WTC11 (cell line): Measurements from ENCODE around the gene ERBB4. TPM values are rescaled to one million over a fixed set of nuclear protein-coding genes. Genes with fewer than 3 reads are reported as not detected.
"Not testable (repeated sequence)": the region's sequence is repeated elsewhere in the genome, so short reads cannot be mapped to it uniquely, and the experiment has no call there.

ENCODE experiments used
- ATAC-seq: fragments of 200-7000 bp; cut with Tn5 transposase; 2 replicates; pipeline ENCODE4 v1.10.0; 2021; ENCODE audit warnings: mild to moderate bottlenecking, moderate library complexity
- CTCF ChIA-PET: fragments of 300-600 bp; sonication (Branson Sonifier 250); formaldehyde crosslinking; loops from one replicate; lab custom pipeline; 2021; ENCODE audit warnings: antibody characterized with exemption; lab: Charles Lee
- POLR2A ChIA-PET: fragments of 350-600 bp; sonication (Branson Sonifier 250); formaldehyde crosslinking; loops from one replicate; lab custom pipeline; 2021; ENCODE audit warnings: antibody characterized with exemption; lab: Charles Lee
- DNase-seq: peaks from one replicate; pipeline ENCODE4 v3.0.0; 2021; ENCODE audit warnings: low spot score
- H3K27ac Mint-ChIP-seq: 2 replicates; pipeline ENCODE4 v1.8.0; 2021; ENCODE audit warnings: mixed read lengths
- H3K27me3 Mint-ChIP-seq: 2 replicates; pipeline ENCODE4 v1.8.0; 2021; ENCODE audit warnings: low read depth, mild to moderate bottlenecking, moderate library complexity, mixed read lengths
- H3K36me3 Mint-ChIP-seq: 2 replicates; pipeline ENCODE4 v1.8.0; 2021; ENCODE audit warnings: mixed read lengths
- H3K4me1 Mint-ChIP-seq: 2 replicates; pipeline ENCODE4 v1.8.0; 2022; ENCODE audit warnings: mixed read lengths
- H3K4me3 Mint-ChIP-seq: 2 replicates; pipeline ENCODE4 v1.8.0; 2021; ENCODE audit warnings: mild to moderate bottlenecking, moderate library complexity, mixed read lengths
- H3K9me3 Mint-ChIP-seq: 2 replicates; pipeline ENCODE4 v1.8.0; 2021; ENCODE audit warnings: mixed read lengths
- CTCF ChIP-seq: fragments of 200-600 bp; IDR thresholded peaks from 2 replicates; pipeline ENCODE4 v1.8.0; 2022; ENCODE audit warnings: antibody characterized with exemption
- ELF4 ChIP-seq: sonication (generic); formaldehyde crosslinking; IDR thresholded peaks from 2 replicates; pipeline ENCODE4 v1.8.1; 2022; ENCODE audit warnings: low read depth, mild to moderate bottlenecking, moderate library complexity, missing genetic modification reagents
- EMX1 ChIP-seq: fragments of 250-450 bp; sonication (Bioruptor Pico); IDR thresholded peaks from 2 replicates; pipeline ENCODE4 v1.8.0; 2021; ENCODE audit warnings: mild to moderate bottlenecking
- ESRRA ChIP-seq: sonication (generic); formaldehyde crosslinking; IDR thresholded peaks from 2 replicates; pipeline ENCODE4 v1.8.1; 2022; ENCODE audit warnings: mild to moderate bottlenecking, missing genetic modification reagents, borderline replicate concordance
- GTF2I ChIP-seq: fragments of 250-450 bp; sonication (Bioruptor Pico); conservative IDR thresholded peaks from 2 replicates; pipeline ENCODE4 v1.4.0; 2021; ENCODE audit warnings: mild to moderate bottlenecking
- JAZF1 ChIP-seq: fragments of 250-450 bp; sonication (Bioruptor Pico); IDR thresholded peaks from 2 replicates; pipeline ENCODE4 v1.9.0; 2021; ENCODE audit warnings: moderate library complexity, mild to moderate bottlenecking, inconsistent platforms
- NR2C2 ChIP-seq: sonication (generic); formaldehyde crosslinking; IDR thresholded peaks from 2 replicates; pipeline ENCODE4 v1.8.0; 2022; ENCODE audit warnings: mild to moderate bottlenecking, missing genetic modification reagents
- RELA ChIP-seq: sonication (generic); formaldehyde crosslinking; IDR thresholded peaks from 2 replicates; pipeline ENCODE4 v1.8.1; 2022; ENCODE audit warnings: missing genetic modification reagents, mild to moderate bottlenecking, borderline replicate concordance
- RORB ChIP-seq: fragments of 250-450 bp; sonication (Bioruptor Pico); IDR thresholded peaks from 2 replicates; pipeline ENCODE4 v1.9.0; 2021; ENCODE audit warnings: mild to moderate bottlenecking
- SMAD4 ChIP-seq: sonication (generic); formaldehyde crosslinking; IDR thresholded peaks from 2 replicates; pipeline ENCODE4 v1.8.0; 2022; ENCODE audit warnings: mild to moderate bottlenecking, missing genetic modification reagents
- TCF7 ChIP-seq: sonication (generic); formaldehyde crosslinking; IDR thresholded peaks from 2 replicates; pipeline ENCODE4 v1.8.0; 2022; ENCODE audit warnings: mild to moderate bottlenecking, low read depth, missing genetic modification reagents, moderate library complexity
- ZNF138 ChIP-seq: sonication (generic); formaldehyde crosslinking; conservative IDR thresholded peaks from 2 replicates; pipeline ENCODE4 v1.8.1; 2022; ENCODE audit warnings: mild to moderate bottlenecking, moderate library complexity, missing genetic modification reagents
- total RNA-seq: library from RNA; stranded (reverse); gene quantifications from 3 replicates; pipeline ENCODE4 v1.2.3, GENCODE V29; 2021
- TF ChIP-seq, protein P1 (sequence below): sonication (generic); formaldehyde crosslinking; conservative IDR thresholded peaks from 2 replicates; pipeline ENCODE4 v1.8.1; 2023; ENCODE audit warnings: mild to moderate bottlenecking, low read depth, missing genetic modification reagents, moderate library complexity
- TF ChIP-seq, protein P2 (sequence below): sonication (generic); formaldehyde crosslinking; IDR thresholded peaks from 2 replicates; pipeline ENCODE4 v1.8.0; 2023; ENCODE audit warnings: missing genetic modification reagents
- TF ChIP-seq, protein P3 (sequence below): sonication (generic); formaldehyde crosslinking; IDR thresholded peaks from 2 replicates; pipeline ENCODE4 v1.8.1; 2022; ENCODE audit warnings: mild to moderate bottlenecking, missing genetic modification reagents, moderate library complexity, borderline replicate concordance

Gene ERBB4
- total RNA-seq, 1 experiment from 2014 or later: 1.6 TPM

- ChIA-PET POLR2A (no interaction called here), CTCF (interaction anchor here (1.1 kb wide), 1 partner anchor 22 kb away, joined by 3 read pairs; no protein-coding TSS in a partner anchor)
- ATAC-seq: no peak
- TF ChIP-seq, protein P1, sequence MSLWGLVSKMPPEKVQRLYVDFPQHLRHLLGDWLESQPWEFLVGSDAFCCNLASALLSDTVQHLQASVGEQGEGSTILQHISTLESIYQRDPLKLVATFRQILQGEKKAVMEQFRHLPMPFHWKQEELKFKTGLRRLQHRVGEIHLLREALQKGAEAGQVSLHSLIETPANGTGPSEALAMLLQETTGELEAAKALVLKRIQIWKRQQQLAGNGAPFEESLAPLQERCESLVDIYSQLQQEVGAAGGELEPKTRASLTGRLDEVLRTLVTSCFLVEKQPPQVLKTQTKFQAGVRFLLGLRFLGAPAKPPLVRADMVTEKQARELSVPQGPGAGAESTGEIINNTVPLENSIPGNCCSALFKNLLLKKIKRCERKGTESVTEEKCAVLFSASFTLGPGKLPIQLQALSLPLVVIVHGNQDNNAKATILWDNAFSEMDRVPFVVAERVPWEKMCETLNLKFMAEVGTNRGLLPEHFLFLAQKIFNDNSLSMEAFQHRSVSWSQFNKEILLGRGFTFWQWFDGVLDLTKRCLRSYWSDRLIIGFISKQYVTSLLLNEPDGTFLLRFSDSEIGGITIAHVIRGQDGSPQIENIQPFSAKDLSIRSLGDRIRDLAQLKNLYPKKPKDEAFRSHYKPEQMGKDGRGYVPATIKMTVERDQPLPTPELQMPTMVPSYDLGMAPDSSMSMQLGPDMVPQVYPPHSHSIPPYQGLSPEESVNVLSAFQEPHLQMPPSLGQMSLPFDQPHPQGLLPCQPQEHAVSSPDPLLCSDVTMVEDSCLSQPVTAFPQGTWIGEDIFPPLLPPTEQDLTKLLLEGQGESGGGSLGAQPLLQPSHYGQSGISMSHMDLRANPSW (CRISPR knock-in tag): no peak
- TF ChIP-seq ZNF138 (no peak), RELA (CRISPR knock-in tag) (no peak), TCF7 (no peak), CTCF (no peak), ESRRA (no peak)
- TF ChIP-seq, protein P2, sequence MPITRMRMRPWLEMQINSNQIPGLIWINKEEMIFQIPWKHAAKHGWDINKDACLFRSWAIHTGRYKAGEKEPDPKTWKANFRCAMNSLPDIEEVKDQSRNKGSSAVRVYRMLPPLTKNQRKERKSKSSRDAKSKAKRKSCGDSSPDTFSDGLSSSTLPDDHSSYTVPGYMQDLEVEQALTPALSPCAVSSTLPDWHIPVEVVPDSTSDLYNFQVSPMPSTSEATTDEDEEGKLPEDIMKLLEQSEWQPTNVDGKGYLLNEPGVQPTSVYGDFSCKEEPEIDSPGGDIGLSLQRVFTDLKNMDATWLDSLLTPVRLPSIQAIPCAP (CRISPR knock-in tag): no peak
- Mint-ChIP-seq H3K36me3 (no peaks in the 10 kb centered on the region), H3K27ac (no peak overlapping the region), H3K4me3 (no peak overlapping the region), H3K27me3 (no peaks in the 10 kb centered on the region), H3K9me3 (no peaks in the 10 kb centered on the region), H3K4me1 (no peaks in the 10 kb centered on the region; the same call in 1 of the 2 replicates)
- no peak for DNase-seq
Measured at GRCh38 chr2:211722928-211723327, 815.7 kb downstream of the ERBB4 start.

GRCh38 chr2:211721874-211722273 lies 816.7 kb downstream of the ERBB4 start:
- H3K27me3 Mint-ChIP-seq, ATAC-seq, H3K9me3 Mint-ChIP-seq, H3K4me3 Mint-ChIP-seq, H3K27ac Mint-ChIP-seq, H3K36me3 Mint-ChIP-seq, DNase-seq, CTCF ChIA-PET, POLR2A ChIA-PET, H3K4me1 Mint-ChIP-seq: not testable (repeated sequence)

DNA sequence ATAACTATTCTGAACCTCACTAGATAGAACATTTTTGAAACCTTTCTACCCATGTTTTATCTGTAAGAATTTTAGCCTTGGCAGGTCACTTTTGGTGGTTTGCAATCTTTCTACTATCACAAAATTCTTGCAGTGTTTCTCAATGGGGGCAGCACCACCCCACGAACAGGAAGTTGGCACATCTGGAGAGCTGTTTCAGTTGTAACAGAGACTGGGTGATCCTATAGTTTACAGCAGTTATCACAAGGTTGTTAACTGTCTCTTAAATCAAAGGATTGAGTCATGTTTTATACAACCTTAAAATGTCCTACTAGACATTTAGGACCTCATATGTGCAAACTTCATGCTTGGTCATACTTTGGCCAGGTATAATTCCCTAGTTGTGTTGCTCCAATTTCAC lies 829.2 kb downstream of the ERBB4 start:
- DNase-seq: no peak
- Mint-ChIP-seq H3K4me3 (no peak overlapping the region), H3K36me3 (no peaks in the 10 kb centered on the region), H3K27me3 (no peaks in the 10 kb centered on the region), H3K9me3 (no peaks in the 10 kb centered on the region), H3K27ac (no peak overlapping the region), H3K4me1 (no peaks in the 10 kb centered on the region)
- TF ChIP-seq JAZF1 (CRISPR knock-in tag): no peak
- TF ChIP-seq, protein P3, sequence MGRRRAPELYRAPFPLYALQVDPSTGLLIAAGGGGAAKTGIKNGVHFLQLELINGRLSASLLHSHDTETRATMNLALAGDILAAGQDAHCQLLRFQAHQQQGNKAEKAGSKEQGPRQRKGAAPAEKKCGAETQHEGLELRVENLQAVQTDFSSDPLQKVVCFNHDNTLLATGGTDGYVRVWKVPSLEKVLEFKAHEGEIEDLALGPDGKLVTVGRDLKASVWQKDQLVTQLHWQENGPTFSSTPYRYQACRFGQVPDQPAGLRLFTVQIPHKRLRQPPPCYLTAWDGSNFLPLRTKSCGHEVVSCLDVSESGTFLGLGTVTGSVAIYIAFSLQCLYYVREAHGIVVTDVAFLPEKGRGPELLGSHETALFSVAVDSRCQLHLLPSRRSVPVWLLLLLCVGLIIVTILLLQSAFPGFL (CRISPR knock-in tag): no peak
- TF ChIP-seq RORB (CRISPR knock-in tag): no peak
- no peak for TF ChIP-seq GTF2I (CRISPR knock-in tag)
- TF ChIP-seq SMAD4 (CRISPR knock-in tag): no peak
- no peak for TF ChIP-seq NR2C2 (CRISPR knock-in tag)
- no peak for TF ChIP-seq EMX1 (CRISPR knock-in tag)
- TF ChIP-seq RELA (CRISPR knock-in tag): no peak
- no peak for TF ChIP-seq ELF4
- ChIA-PET CTCF (no interaction called here), POLR2A (no interaction called here)
- ATAC-seq: no peak
